Astrocyte of the hippocampus (primary cell): ENCODE data around the gene HOXD10.

Source experiments
- DNase-seq: peaks from one replicate; pipeline ENCODE4 v3.0.0; 2011; ENCODE audit warnings: low read depth, low spot score

The HOXD10 gene

DNA sequence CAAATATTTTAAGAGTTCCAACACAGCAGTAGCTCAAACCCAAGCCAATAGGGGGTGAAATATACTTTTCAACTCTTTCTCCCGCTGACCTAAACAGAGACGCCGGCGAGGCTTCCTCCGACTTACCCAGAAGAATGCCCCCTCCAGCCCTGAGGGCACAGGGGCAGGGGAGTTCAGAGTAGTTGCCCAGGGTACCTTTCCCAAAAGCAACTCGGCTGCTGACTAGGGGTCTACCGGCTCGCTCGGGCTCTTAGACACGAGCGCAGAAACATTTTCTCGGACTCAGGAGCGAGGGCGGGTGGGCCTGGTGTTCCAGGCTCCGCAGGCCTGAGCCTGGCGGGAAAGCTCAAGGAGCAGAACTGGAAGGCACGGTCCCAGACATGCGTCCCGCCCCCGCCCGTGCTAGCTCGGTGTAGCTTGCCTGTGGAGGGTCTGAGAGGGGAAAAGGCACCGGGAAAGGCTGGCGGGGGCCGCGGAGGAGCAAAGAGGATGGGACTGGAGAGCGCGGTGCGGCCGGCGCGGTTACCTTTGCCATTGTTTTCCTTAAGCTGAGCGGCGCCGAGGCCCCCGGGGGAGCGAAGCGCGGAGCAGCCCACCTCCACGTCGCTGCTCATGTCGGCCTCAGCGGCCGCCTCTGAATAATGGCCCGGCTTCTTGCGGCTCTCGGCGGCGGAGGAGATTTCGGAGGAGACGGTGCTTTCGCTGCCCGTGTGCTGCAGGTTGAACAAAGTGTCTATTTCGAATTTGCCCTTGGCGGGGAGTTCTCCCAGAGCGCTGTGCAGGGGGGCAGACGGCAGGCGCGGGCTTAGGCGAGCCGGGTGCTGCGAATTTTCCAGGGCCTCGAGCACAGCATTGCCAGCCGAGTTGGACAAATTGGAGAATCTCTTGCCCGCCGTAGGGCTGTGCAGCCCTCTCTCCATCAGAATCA lies 33.5 kb upstream of the HOXD10 start:
- DNase-seq, result no peak

DNA sequence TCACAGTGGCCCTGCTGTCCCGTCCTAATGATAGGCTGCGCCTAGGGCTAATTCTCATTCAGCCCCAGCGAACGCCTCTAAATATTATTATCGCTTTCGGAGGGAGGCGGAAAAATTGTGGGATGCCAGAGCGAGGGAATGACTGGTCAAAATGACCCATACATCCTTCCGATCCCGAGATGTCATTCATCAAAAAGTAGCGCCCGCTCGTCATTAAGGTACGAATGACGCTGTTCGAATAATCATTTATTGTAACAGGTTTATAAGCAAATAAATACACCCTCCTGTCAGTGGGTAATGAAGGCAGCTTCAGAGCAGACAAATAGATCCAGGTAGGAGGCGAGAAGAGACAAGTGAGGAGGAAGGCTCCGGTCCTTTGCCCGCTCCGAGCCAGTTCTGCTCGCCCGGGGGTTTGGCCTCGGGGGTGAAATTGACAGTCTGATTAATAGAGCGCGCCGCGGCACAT lies 32.7 kb upstream of the HOXD10 start, which contains the start of gene EVX2:
Gene EVX2 (minus strand): TSS at position 167 of the 466 bp plus-strand sequence. CDS start 186 bp downstream, outside the sequence.
- no peak for DNase-seq

DNA sequence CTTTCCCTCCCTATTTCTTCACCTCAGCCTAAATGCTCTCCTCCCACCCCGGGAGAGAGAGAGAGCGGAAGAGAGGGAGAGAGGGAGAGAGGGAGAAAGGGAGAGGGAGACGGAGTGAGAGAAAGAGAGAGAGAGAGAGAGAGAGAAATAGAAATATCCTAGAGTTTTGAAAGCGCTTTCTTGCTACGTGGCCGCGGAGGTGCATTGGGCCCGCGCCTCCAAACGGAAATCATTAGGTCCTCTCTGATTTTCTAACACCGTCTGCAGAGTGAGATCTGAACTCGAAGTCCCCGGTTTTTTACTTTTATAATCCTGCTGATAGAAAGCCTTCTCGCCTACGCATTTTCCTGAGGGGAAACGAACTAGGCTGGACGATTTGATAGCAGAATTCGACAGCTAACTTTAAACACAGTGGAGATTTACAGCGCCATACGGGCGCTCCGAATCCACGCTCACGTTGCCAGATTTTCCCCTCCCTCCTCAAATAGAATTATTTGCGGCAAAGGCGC lies 31.9 kb upstream of the HOXD10 start:
- no peak for DNase-seq

DNA sequence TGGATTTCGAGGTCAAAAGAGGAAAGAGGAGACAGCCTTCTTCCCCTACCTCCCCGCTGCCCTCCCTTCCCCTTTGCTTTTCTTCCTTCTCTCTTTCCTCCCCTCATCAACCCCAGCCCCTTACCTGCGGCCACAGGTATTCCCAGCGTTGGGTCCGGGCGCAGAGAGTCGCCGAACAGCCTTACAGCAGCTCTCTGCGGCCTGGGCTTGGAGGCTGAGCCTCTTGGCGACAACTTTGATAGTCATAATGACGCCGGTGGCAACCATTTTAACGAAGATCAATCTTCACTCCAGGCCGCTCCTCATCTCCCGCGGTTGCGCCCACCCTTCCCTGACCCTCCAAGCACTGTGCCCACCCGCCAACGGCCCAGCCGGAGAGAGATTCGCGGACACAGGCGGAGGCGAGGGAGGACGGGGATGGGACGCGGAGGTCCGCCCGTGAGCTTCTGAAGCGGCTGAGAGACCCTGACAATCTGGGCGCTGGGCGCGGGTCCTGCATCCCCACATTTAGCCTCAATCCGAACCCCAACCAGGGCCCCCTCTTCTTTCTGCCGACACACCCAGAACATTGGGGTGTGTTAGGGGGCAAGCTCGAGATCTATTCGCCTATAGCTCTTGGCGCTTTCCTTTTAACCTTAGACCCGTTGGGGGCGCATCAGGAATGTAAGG lies 31.3 kb upstream of the HOXD10 start:
- DNase-seq, result no peak

DNA sequence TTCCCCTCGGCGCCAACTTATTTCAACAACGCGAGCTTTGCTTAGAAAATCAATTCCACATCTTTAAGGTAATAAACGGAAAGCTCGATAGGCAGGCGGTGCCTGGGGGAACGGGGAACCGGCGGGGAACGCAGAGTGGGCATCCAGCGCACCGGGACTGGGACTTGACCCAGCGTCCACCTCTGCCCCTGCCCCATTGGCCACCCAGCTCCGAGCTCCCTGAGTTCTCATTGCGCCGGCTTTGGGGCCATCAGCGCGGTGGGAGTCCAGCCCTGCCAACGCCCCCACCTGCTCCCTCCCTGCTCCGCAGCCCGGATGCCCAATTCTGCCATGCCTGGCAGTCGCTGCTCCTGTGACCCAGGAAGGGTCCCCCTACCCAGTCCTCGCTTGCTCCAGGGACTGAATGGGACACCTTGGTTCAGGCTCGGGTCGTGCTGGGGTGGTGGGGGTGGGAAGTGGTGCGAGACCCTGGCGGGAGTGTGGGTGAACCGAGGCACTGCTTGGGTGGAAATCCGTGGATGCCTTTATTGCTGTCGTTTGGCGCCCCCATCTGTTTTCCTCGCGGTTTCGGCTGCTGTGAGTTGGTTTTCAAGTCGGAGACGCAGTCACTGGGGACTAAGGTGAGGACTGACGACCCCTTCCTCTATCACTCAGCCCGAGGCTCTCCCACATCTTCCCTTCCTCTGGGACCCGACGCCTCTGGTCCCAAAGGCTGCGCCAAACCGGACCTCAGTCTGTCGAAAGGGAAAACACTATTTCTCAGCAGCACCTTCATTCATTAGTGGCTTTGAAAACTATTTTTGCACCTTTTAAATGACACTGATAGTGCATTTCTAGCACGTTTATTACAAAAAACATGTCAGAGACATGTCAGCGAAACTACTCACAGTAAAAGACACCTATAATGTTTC lies 30.5 kb upstream of the HOXD10 start:
- DNase-seq, result peak; percentile 70

DNA sequence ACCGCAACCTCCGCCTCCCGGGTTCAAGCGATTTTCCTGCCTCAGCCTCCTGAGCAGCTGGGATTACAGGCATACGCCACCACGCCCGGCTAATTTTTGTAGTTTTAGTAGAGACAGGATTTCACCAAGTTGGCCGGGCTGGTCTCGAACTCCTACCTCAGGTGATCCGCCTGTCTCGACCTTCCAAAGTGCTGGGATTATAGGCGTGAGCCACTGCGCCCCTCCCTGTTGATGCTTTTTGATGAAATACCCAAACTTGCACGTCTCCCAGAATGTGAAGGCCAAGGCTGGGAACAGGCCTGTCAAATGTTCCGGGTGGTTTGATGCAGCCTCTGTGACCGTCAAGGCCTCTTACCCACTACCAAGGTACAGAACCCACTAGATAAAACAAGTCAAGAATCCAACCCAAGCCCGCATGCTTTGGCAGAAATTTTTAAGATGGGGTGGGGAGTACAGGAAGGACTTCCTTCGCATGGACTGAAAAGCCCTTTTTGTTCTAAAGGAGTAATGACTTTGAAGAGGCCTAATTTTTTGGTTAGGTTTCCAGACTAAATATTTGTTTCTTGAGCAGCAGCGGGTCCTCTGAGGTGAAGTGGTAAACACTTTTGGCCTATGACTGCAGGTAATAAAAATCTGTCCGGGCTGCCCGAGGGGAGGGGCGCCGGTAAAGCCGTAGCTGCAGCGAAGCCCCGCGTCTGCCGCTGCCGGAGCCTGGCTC lies 29.1 kb upstream of the HOXD10 start:
- no peak for DNase-seq

DNA sequence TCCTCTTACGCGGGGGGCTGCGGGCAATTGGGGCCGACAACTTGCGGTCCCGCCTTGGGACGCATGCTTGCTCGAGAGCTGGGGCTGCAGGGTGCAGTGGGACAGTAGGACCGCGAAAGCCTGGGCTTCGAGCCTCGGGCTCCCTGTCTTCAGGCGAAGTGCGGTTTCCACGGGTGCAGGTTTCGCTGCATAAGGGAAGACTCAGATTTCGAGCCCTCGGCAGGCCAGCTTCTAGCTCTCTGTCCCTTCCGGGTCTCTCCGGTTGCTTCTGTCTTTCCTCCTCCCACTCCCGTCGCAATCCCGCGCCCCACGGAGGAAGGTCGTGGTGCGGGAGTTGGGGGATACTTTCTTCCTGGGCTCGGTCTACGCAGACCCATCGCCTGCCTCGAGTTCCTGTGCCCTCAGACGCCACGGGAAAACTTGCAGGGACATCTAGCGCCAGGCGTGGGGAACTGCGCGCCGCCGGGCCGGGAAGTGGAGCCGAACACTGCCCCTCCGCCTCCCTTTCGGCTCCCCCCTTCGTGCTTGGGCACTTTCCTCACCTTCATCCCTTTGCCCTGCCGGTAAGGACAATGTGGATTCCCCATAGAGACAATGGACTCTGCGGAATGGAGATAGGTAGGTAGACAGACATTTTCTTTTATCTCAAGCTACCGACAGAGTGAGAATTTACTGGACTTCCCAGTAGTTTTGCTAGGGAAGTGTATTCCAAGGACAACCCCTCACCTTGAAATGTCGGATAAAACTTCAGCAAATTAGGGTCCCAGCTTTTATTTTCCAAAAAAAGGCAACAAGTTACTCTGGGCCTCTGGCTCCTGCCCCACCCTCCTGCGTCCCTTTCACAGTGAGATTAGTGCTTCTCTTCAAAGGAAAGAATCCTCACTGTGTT lies 28.3 kb upstream of the HOXD10 start:
- DNase-seq, result peak; percentile 71

DNA sequence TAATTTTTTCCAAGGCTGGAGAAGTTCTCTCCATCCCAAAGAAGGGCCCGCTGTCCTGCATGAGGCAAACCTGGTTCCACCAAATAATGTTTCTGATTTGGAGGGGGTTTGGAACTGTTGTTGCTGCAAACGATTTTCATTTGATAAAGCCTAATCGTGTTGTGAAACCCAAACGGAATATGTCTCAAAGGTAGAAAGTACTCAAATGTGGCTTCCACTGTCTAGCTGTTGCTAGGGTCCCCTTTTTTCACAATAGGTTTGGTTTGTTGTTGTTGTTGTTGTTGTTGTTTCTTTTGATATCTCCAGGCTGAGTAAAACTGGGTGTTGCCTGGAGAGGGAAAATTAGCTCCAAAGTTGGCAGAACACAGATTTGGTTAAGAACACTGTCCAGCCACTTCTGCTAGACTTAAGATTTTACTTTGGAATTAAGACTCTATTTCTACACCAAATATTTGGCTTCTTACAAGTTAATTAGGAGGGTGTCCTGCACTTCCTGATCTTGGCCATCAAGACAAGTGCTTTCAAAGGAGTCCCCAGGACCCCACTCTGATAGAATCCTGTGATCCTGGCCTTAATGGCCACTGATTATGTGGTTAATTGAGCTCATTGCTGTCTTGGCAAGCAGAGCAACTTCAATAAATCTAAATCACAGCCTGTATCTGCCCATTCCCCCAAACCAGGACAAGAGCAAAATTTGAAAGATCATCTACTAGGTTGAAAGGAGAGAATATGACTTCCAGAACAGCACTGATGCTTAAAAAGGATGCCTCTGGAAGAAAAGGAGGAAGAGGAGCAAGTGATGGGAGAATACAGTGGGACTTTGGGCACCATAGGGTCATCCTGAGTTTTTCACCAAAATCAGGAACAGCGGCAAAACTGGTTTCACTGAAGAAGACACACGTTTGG lies 27.4 kb upstream of the HOXD10 start:
- no peak for DNase-seq

DNA sequence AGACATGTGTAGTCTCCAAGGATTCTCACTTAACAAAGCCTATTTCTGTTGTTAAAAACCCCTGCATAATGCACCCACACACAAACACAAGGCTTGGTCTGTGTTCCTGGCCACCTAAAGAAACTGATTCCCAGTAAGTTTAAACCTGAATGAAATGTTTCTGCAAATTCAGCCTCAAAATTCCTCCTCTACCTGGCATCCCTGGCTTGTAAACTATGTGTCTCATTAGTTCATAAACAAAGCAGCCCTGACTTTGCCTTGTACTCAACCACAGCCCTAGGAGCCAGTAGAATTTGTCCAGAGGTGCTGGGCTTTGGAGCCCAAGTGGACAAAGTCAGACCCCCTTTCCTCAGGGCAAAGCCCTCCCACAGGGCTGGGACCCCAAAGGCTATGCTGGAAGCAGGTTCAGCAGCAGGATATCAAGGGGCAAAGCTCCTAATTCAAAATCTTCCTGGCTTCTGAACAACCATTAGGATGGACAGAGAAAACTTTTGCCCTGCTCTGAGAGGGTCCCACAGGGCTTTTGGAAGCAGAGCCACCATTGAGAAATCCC lies 26.7 kb upstream of the HOXD10 start:
- no peak for DNase-seq

DNA sequence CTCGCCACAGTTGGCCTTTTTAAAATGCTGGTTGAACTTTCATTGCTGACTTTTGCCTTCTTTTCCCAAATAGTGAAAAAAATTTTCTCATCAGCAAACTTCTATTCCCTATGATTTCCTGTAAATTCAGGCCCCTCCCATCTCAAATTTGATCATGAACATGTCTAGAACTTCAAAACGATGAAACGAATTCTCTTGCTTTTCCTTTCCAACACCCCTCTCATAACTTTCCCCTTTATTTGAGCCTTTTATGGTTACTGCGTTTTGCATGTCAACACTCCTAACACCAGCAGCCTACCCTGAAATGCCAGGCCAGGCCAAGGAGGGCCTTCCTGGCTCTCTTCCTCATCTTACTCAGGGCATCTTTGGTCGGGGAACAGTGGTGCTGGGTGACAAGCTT lies 25.7 kb upstream of the HOXD10 start:
- DNase-seq, result no peak

DNA sequence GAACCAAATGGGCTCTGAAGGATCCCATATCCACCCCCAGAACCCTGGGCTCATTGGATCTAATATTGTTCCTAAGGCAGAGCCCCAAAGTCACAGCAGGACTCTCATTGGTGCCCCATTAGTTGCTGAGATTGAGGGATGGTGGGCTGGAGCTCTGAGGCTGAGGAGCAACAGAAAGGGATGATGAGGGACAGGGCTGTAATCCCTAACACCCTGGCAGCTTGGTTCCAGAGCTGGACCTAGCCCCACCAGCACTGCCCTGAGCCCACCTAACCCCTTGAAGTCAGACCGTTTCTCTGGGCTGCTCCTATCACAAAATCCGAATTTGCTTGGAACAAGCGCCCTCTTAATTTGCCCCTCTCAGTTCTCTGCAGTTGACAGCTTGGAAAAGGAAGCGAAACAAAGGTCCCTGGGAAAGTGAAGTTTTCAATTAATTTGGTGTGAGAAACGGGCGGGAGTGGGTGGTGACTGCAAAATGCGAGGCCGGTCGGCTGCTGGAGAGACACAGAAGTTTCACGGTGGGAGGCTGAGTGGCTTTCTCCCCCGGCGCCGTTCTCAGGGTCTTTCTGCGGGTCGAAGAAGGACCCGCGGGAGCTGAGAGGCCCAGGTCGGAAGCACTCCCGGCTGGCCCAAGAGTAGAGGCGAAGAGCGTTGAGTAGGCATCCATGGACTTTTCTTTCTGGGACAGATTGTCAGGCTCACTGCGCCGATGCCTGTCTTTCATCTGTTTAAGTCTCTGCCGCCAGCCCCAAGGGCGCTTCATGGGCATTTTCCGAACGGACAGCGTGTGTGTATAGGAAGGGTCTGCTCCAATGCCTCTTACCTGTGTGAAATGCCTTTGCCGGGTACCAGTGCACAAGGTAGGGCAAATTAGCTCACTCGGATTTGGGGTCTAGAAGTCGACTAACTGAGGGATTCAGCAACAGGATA lies 25.0 kb upstream of the HOXD10 start:
- DNase-seq, result no peak

DNA sequence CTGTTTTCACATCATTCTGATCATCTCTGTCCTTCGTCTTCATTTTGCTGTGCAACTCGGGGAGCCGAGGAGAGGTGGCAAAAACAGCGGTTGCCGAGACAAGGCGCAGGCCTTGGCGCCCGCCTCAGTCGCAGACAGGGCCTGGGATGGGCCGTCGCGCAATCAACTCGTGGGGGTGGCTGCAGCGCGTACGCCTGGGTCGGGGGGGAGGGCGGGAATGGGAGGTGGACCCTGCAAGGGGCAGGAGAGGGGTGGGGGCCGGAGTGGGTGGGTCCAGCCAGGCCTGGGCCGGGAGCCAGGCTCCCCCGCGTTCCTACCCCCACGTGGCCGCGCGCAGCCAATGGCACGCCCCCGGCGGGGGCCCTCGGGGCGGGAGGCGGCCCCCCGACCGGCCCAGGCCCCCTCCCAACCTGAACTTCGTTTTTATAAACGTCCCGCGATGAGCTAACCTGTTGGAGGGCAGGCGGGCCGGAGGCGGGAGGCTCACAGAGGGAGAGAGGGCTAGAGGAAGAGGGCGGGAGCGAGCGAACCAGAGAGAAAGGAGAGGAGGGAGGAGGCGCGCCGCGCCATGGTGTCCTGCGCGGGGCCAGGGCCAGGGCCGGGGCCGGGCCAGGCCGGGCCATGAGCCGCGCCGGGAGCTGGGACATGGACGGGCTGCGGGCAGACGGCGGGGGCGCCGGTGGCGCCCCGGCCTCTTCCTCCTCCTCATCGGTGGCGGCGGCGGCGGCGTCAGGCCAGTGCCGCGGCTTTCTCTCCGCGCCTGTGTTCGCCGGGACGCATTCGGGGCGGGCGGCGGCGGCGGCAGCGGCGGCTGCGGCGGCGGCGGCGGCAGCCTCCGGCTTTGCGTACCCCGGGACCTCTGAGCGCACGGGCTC lies 24.1 kb upstream of the HOXD10 start, which contains the start of gene HOXD13:
Gene HOXD13 (plus strand): TSS at position 452 of the 875 bp plus-strand sequence. CDS start 170 bp downstream, at position 622.
- no peak for DNase-seq

DNA sequence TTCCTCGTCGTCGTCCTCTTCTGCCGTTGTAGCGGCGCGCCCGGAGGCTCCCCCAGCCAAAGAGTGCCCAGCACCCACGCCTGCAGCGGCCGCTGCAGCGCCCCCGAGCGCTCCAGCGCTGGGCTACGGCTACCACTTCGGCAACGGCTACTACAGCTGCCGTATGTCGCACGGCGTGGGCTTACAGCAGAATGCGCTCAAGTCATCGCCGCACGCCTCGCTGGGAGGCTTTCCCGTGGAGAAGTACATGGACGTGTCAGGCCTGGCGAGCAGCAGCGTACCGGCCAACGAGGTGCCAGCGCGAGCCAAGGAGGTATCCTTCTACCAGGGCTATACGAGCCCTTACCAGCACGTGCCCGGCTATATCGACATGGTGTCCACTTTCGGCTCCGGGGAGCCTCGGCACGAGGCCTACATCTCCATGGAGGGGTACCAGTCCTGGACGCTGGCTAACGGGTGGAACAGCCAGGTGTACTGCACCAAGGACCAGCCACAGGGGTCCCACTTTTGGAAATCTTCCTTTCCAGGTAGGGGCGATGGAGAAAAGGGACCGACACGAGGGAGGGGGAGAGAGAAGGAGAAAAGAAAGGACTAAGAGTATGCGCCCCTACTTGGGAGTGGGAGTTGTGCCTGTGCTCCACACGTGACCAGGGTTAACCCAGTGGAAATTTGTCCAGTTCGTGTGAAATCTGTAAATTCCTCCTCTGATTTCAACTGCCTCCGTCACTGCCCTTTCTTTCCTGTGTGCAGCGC lies 23.3 kb upstream of the HOXD10 start:
- DNase-seq, result no peak

DNA sequence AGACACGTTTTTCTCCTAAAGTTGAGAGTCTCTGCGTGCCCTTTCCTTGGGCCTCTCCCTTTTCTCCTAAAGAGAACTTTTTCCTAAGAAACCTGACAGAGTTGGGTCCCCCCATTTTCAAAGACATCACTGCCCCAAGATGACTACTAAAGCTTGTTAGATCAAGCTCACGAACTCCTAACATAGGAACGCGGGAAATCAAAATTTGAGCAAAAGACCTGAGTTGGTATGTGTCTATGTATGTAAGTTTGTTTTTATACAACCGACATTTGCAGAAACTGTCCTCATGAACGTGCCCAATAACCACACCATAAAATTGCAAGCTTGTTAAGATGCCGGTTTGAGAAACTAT lies 22.7 kb upstream of the HOXD10 start:
- DNase-seq, result no peak

DNA sequence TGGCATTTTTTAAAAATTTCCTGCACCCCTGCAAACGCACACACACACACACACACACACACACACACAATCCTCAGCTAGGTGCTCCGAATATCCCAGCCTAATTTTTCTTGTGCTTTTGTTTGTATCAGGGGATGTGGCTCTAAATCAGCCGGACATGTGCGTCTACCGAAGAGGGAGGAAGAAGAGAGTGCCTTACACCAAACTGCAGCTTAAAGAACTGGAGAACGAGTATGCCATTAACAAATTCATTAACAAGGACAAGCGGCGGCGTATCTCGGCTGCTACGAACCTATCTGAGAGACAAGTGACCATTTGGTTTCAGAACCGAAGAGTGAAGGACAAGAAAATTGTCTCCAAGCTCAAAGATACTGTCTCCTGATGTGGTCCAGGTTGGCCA lies 22.2 kb upstream of the HOXD10 start:
- DNase-seq, result no peak

DNA sequence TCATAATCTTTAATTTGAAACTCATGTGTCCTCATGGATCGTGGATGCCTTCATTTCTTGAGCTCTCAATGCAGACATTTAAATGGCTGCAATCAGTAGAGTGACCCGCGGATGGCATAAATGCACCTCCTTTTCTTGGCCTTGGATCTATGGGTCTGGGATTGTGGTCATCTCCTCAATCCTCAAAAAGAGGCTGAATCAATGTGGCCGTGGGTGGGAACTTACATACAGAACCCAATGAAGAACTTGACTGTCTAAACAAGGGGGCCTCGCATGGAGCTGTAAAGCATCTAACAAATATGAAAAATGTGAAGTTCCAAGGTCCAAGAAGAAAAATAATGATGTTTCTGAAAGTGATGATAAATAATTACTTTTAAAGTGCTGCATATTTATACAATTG lies 21.2 kb upstream of the HOXD10 start:
- no peak for DNase-seq
